Right lobe of liver (tissue), 6 donors: ENCODE data around the gene KIF26A. TPM values are rescaled to one million over a fixed set of nuclear protein-coding genes. Genes with fewer than 3 reads are reported as not detected.

Experiments
- ATAC-seq, 4 donors: fragments of 200-7000 bp; cut with Tn5 transposase; one replicate each; pipeline ENCODE4 v1.9.1; 2020; ENCODE audit warnings: mild to moderate bottlenecking in 4 of 4, moderate library complexity in 4 of 4
- DNase-seq, 3 donors: peaks; one replicate each; pipeline ENCODE4 v3.0.0-alpha.2; 2020
- H3K27ac ChIP-seq, 3 donors: fragments of 200-600 bp; one replicate each; pipeline ENCODE4 v1.8.0; 2022
- H3K27me3 ChIP-seq, 2 donors: fragments of 200-600 bp; one replicate each; pipeline ENCODE4 v1.8.0; 2022
- H3K36me3 ChIP-seq, 4 donors: fragments of 200-600 bp; sonication (generic) in 1 of 4; one replicate each; pipeline versions ENCODE4 v1.5.1 to v1.8.0; 2017 to 2022; ENCODE audit warnings: control low read depth in 1 of 4
- H3K4me1 ChIP-seq, 4 donors: fragments of 200-600 bp; sonication (generic) in 1 of 4; one replicate each; pipeline versions ENCODE4 v1.5.1 to v1.8.0; 2017 to 2022; ENCODE audit warnings: control low read depth in 1 of 4
- H3K4me3 ChIP-seq, 3 donors: fragments of 200-600 bp; one replicate each; pipeline ENCODE4 v1.8.0; 2022
- H3K9me3 ChIP-seq, 4 donors: fragments of 200-600 bp; sonication (generic) in 1 of 4; one replicate each; pipeline versions ENCODE4 v1.5.1 to v1.8.0; 2017 to 2022; ENCODE audit warnings: control low read depth in 1 of 4
- POLR2A ChIP-seq: fragments of 450-650 bp; IDR thresholded peaks from one replicate; pipeline ENCODE4 v1.6.1; 2017; ENCODE audit warnings: antibody characterized with exemption, mild to moderate bottlenecking
- WGBS: methylation state at CpG from one replicate; pipeline ENCODE4 v1.1.6; 2018; ENCODE audit warnings: low coverage, low lambda C conversion rate; ENCODE audit not compliant: insufficient coverage; ENCODE audit errors: missing lambda C conversion rate; 5-methylcytosine and 5-hydroxymethylcytosine counted together
- intact Hi-C, 2 donors: fragments of 100-400 bp; cut with DNase I; formaldehyde crosslinking; loops; one replicate each; pipeline versions ENCODE4 v1.11.2 to v1.14.1; 2022
- total RNA-seq, 6 experiments: library from RNA; depleted of rRNA in 2 of 6; stranded (reverse); fragments of >200 nt in 2 of 6; fragmentation: NEBNext Ultra II Directional in 3 of 6; extraction: Animal tissue kit (Norgen Biotek cat#: 25700) in 3 of 6; gene quantifications; one replicate each; pipeline versions ENCODE4 v1.1.0 to v1.2.4, GENCODE V29; 2016 to 2023
- TF ChIP-seq, protein P1 (sequence below), 4 donors: fragments of 200-600 bp in 3 of 4; fragments of 450-650 bp in 1 of 4; IDR thresholded peaks; one replicate each; pipeline versions ENCODE4 v1.5.1 to v1.8.0; 2016 to 2022; ENCODE audit warnings: antibody characterized with exemption in 4 of 4, mild to moderate bottlenecking in 2 of 4
- donor health status: DM: no; HTN: yes; CAD: no.
- donor health status: DM: no; HTN: no; CAD: no.
- donor health status: DM: no; HTN: no; CAD: no.
- donor health status: DM: no; HTN: yes; CAD: no.
- donor health status: DM: no; HTN: yes; CAD: no.

Gene KIF26A
- total RNA-seq, 6 experiments from 2014 or later = 0.79 to 1.5 (median 1.1) TPM

DNA sequence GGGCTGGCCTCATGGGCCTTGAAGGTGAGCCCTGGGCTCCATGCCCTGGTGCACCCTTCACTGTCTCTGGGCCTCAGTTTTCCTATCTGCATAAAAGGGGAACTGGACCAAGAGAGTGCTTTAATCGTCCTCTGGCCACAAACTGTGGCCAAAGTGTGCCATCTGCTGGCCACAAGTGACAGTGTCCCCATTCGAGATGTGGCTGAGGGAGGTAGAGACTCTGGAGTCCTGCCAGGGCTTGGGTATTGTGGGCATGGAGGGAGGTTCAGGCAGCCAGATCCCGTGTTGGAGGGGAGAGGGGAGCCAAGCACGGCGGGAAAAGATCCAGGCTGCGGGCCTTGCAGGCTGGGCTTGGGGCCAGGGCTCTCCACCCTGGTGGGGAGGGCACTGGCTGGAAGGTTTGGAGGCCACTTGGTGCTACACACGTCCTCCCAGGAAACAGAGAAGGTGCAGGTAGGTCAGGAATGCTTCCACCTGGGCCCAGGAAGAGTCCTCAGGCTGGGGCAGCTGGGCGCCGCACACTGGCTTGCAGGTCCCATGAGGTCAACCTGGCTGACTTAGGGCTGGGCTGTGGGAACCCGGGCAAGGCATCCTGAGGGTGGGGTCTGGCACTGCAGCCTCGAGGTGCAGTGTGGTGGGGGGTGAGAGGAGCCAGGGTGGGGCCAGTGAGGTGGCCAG is 7.3 kb upstream of the KIF26A start:
- no peaks in the 10 kb centered on the region for H3K36me3 ChIP-seq
- intact Hi-C loops = loop anchor here (5.0 to 10.0 kb wide), 4 partner anchors 49 to 514 kb away; no protein-coding TSS in a partner anchor
- TF ChIP-seq POLR2A = no peak
- TF ChIP-seq, protein P1, sequence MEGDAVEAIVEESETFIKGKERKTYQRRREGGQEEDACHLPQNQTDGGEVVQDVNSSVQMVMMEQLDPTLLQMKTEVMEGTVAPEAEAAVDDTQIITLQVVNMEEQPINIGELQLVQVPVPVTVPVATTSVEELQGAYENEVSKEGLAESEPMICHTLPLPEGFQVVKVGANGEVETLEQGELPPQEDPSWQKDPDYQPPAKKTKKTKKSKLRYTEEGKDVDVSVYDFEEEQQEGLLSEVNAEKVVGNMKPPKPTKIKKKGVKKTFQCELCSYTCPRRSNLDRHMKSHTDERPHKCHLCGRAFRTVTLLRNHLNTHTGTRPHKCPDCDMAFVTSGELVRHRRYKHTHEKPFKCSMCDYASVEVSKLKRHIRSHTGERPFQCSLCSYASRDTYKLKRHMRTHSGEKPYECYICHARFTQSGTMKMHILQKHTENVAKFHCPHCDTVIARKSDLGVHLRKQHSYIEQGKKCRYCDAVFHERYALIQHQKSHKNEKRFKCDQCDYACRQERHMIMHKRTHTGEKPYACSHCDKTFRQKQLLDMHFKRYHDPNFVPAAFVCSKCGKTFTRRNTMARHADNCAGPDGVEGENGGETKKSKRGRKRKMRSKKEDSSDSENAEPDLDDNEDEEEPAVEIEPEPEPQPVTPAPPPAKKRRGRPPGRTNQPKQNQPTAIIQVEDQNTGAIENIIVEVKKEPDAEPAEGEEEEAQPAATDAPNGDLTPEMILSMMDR (IDR thresholded peaks at IDR 0.05) = peak; percentile 67 to 94 (median 81)
- ATAC-seq = peak; percentile 75 to 91 (median 90)
- H3K9me3 ChIP-seq = no peaks in the 10 kb centered on the region
- DNase-seq = peak; percentile 61 to 72 (median 68)
- no peak overlapping the region for H3K27ac ChIP-seq
- WGBS = 14% methylated on average over 7 of the region's 11 CpGs
- no peaks in the 10 kb centered on the region for H3K4me1 ChIP-seq
- H3K27me3 ChIP-seq = peaks cover 0 to 8% of the 10 kb centered on the region in 2 donors
- H3K4me3 ChIP-seq = no peak overlapping the region

DNA sequence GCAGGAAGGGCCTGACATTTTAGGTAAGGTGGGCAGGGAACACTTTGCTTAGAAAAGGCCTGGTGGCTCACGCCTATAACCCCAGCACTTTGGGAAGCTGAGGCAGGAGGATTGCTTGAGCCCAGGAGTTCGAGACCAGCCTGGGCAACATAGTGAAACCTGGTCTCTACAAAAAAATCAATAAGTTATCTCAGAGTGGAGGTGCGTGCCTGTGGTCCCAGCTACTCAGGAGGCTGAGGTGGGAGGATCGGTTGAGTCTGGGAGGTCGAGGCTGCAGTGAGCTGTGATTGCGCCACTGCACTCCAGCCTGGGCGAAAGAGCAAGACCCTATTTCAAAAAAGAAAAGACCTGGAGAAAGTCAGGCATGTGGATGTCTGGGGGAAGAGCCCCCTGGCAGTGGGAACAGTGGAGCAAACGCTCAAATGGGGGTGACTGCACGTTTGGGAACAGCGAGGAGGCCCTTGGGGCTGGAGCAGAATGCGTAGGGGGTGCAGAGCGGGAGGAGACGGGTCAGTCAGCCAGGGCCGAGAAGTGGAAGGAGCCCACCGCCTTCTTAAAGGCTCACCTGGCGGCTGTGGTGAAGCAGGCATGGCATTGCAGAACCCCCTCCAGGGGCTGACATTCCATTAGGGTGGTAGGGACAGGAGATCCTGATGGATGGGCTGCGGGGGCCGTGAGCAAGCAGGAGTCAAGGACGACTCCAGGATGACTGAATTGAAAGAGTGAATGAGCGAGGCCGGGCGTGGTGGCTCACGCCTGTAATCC is 6.2 kb upstream of the KIF26A start:
- H3K27me3 ChIP-seq = peaks cover 0 to 16% of the 10 kb centered on the region in 2 donors
- no peak for ATAC-seq
- H3K36me3 ChIP-seq = no peaks in the 10 kb centered on the region
- no peak overlapping the region for H3K27ac ChIP-seq
- 46% methylated on average over 17 of the region's 23 CpGs for WGBS
- intact Hi-C loops = loop anchor here (5.0 to 10.0 kb wide), 4 partner anchors 50 to 513 kb away; no protein-coding TSS in a partner anchor
- H3K4me1 ChIP-seq = peaks cover 0 to 8% (median 0%) of the 10 kb centered on the region in 4 donors
- TF ChIP-seq POLR2A = no peak
- TF ChIP-seq, protein P1 (IDR thresholded peaks at IDR 0.05) = no peak
- no peak overlapping the region for H3K4me3 ChIP-seq
- no peaks in the 10 kb centered on the region for H3K9me3 ChIP-seq
- peak; percentile 13 to 42 (median 35) for DNase-seq

DNA sequence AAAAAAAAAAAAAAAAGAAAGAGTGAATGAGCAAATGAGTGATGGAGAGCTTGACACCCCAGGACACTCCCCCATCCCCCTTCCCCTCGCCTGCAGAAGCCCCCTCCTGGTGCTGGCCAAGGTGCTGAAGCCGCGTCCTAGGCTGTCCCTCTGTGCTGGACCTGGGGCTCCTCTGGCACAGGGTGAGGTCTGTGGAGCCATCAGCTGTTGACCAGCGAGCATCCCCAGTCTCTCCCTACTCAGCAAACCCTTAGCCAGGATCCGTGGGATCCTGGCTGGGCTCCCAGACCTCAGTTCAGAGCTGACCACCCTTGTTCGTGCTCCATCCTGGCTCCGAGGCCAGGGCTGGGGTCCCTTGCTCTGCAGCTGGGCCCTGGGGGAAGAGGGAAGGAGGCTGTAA is 5.4 kb upstream of the KIF26A start:
- H3K4me1 ChIP-seq = peaks cover 0 to 16% (median 0%) of the 10 kb centered on the region in 4 donors
- peaks cover 0 to 21% of the 10 kb centered on the region in 2 donors for H3K27me3 ChIP-seq
- no peak overlapping the region for H3K4me3 ChIP-seq
- no peaks in the 10 kb centered on the region for H3K9me3 ChIP-seq
- ATAC-seq = no peak
- no peaks in the 10 kb centered on the region for H3K36me3 ChIP-seq
- intact Hi-C loops = loop anchor here (5.0 to 10.0 kb wide), 4 partner anchors 51 to 512 kb away; no protein-coding TSS in a partner anchor
- H3K27ac ChIP-seq = no peak overlapping the region
- WGBS = 17% methylated on average over 3 of the region's 7 CpGs
- DNase-seq = peak in 2 of 3 donors; percentile 35
- TF ChIP-seq, protein P1 (IDR thresholded peaks at IDR 0.05) = no peak
- TF ChIP-seq POLR2A = no peak

DNA sequence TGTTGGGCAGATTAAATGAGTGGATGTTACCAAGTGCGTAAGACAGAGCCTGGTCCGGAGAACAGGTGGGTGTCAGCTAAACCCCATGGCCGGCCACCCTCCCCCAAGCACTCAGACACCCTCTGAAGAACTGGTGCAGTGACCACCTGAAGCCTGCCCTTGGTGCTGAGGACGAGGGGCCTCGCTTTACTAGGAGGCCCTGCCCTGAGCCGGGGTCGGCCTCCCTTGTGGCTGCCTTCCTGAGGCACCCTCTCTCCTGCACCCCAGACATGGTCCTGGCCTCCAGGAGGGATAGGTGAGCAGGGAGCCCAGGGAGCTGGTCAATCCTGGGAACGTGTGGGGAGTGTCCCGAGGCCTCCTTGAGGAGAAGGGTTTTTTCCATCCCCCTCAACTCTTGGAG is 4.9 kb upstream of the KIF26A start:
- ATAC-seq (no peak), DNase-seq (peak in 2 of 3 donors; percentile 17 to 37)
- TF ChIP-seq POLR2A = no peak
- TF ChIP-seq, protein P1 (IDR thresholded peaks at IDR 0.05) = no peak
- Histone ChIP-seq H3K27me3 (peaks cover 0 to 26% of the 10 kb centered on the region in 2 donors), H3K27ac (no peak overlapping the region), H3K9me3 (no peaks in the 10 kb centered on the region), H3K4me3 (no peak overlapping the region), H3K36me3 (no peaks in the 10 kb centered on the region), H3K4me1 (peaks cover 0 to 19% (median 0%) of the 10 kb centered on the region in 4 donors)
- intact Hi-C loops = loop anchor here (5.0 to 10.0 kb wide), 4 partner anchors 51 to 511 kb away; no protein-coding TSS in a partner anchor
- no CpG with 5 or more reads among the region's 9 CpGs for WGBS
